Retina (tissue), 1 donor: ENCODE results near the gene EXOC4.

Experiments used
- DNase-seq: peaks from one replicate; pipeline ENCODE4 v3.0.0-alpha.2; 2016

EXOC4 gene

DNA sequence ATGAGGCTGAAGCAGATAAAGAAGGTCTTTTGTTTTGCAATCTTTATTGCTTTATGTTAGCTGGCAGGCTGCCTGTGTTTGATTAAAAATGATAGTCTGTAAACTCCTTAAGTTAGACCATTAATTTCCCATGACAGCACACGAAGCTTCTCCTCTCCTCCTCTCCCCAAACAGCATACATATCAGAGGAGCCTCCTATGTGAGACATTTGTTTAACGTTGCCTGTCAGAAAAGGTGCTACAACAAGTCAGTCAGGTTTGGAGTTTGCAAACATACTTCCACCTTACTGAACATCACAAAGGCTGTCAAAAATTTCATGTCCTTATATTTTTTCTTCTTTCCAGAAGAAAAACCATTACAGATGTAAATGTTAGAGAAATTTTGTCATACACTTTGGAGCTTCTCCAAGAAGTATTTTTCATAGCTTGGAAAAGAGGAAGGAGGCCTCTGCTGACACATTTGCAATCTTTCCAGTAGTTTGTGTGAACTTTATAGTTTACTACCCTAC, 393.1 kb downstream of the EXOC4 start:
- no peak for DNase-seq

DNA sequence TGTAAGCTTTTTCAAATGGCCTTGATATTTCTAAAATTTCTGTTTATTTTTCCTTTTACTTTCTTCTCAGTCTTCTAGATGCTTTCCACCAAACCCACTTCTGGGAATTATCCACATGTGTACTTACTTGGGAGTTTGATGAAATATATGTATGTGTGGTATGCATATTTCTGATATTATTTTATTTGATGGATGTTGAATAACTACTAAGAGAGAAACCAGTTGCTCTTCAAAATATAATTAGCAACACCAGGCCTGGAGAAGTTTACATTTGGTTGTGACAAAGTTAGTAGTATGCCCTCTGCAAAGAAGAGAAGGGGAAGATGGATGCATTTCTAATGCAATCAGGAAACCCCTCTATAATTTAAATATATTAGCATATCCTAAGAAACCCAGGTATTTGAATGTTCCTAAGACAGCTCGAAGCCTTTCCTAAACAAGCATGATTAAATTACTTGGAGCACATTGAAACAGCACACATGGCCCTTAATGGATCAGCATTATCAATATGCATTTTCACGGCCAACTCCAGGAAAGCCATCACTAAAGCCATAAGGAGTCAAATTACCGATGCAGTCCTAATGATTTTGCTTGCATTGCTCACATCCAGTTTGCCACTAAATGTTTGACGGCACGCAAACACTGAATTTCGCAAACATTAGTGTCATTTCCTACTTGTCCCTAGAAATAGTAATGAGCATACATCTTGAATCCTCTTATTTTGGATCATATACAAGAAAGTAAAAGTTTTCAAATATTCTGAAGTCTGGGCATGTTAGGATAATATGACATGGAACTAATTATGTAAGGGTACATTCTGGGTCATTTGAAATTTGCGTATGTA, 393.8 kb downstream of the EXOC4 start:
- DNase-seq: no peak

DNA sequence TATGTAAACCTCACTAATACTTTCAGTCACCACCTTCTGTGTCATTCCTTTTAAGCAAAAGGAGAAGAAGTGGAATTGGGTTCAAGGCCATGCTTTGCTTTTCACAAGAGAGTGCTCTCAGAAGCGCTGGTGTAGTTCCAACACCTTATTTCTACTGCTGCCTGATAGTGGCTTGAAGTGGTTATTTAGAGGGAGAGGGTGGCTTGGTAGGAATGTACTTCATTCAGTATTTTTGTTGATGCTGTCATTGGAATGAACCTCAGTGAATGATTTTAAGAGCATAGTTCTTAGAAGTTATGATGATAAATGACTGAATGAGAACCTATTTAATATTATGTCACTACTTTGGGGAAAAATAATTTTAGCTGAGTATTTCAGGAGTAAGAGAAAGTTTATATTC, 396.7 kb downstream of the EXOC4 start:
- no peak for DNase-seq

DNA sequence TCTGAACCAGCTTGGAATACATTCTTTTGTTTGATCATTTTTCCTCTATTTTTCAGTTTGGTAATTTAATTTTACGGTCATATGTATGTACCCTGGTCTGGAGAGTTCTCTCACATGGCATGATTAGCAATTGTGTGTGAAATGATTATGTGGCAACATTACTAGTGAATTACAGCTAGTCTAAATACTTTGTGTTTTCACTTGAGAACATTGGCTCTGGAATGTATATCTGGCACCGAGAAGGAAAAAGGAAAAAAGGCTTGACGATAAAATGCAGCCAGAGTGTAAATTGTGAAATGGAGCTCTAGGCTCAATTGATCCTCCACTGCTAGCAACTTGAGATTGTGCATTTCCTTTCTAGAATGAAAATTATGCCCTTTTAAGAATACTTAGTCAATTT, 397.2 kb downstream of the EXOC4 start:
- no peak for DNase-seq

DNA sequence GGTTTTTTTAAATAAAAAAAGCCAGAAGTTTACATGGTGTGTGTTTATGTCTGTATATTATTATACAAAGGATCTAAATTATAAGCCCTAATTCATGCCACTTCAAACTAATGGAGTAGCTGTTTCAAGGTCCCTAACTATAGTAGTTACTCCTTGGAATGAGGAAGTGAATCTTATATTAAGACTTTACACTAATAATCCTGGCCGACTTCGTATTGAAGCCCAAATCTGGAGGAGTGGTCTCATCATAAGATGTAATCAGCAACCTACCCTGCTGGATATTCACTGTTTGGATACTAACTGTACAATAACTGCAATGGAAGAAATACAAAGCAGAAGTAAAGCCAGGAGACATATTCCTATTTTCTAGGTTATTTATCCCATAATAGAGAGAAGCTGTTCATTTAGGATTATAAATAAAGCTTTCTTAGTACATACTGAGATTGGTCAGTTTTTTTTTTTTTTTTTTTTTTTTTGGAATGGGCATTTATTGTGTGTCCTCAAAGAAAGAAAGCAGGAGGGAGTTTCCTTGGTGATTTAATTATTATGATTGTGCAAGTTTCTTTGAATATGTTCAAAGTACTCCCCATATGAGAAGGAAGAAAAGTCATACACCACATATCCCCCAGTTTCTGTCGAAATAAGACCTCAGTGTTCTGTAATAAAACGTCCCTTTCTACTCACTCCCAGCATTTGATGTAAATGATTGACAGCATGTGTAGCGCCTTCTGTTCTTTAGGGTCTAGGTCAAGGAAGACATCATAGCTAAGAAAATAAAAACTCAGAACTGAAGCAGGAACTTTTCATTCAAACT, 397.8 kb downstream of the EXOC4 start:
- no peak for DNase-seq

DNA sequence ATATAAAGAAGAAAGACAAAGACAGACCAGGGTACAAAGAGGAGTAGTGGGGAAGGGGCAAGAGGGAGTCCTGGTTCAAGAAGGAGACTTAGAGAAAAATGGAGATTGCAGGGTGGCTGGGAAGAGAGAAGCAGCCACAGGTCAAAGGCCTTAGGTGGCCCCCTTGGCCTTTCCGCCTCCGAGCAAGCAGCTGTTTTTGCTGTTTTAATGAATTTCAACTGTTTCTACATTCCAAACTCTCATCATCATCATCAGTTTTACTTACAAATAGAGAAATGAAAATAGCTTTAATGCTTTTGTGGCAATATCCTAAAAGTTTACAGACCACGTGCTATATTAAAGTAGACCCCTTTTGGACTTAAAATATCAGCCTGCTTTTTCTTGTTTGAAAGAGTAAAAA, 399.7 kb downstream of the EXOC4 start:
- no peak for DNase-seq

DNA sequence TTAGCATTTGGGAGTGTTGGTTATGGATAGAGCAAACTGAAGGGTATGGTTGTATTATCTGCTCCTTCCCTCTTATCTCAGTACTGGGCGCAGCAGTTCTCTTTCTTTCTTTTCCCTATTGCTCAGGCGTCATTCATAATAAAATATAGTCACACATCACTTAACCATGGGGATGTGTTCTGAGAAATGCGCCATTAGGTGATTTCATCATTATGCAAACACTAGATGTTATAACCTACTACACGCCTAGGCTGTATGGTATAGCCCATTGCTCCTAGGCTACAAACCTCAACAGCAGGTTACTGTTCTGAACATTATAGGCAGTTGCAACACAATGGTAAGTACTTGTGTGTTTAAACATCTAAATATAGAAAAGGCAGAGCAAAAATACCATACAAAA, 401.7 kb downstream of the EXOC4 start:
- no peak for DNase-seq

DNA sequence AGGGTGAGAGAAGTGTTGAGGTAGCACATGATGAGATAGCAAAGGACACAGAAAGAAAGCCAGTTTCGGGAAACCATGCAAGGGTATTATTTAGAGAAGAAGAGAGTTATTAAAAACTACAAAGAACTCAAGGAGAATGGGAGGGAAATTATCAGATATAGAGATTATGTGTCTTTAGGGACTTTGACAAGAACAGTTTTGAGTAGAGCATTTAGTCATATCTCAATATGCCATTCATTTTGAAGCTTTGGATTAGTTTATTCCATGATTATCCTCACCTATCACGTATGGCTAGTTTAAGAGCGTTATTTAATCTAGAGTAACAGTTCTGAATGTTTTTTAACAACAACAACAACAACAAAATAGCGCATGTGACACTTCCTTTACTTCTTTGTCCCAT, 409.4 kb downstream of the EXOC4 start:
- DNase-seq: no peak

DNA sequence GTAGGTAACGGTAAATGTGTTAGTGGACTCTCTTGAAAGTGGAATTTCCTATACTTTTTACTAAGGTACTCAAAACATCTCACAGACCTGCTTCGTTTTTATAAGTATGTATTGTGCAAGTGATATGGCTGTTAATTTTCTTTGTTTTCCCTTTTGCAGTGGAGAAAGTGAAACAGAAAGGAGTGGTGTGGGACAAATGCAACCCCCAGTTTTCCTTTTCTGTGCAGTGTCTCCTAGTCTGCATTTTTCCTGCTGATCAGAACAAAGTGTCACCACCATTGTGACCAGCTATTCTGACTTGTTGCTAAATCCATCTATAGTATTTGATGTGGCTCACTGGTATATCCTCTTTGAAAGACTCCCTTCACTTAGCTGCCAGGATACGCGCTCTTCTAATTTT, 410.0 kb downstream of the EXOC4 start:
- DNase-seq: no peak

DNA sequence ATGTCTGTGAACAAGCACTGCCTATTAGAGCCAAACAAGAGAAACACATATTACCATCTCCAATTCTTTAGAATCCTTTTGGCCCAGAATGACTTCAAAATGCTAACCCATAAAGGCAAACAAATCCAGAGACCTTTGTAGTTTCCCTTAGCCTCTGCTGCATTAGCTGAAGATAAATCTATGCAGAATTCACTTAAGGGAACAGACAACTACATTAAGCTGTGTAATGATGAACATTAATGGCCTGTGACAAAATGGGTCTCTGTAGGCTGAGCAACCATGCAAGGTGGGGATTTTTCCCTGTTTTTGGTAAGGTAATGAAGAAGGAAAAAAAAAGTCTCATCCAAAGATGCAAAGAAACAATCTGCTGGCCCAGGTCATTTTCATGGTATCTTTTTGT, 411.6 kb downstream of the EXOC4 start:
- DNase-seq: no peak

DNA sequence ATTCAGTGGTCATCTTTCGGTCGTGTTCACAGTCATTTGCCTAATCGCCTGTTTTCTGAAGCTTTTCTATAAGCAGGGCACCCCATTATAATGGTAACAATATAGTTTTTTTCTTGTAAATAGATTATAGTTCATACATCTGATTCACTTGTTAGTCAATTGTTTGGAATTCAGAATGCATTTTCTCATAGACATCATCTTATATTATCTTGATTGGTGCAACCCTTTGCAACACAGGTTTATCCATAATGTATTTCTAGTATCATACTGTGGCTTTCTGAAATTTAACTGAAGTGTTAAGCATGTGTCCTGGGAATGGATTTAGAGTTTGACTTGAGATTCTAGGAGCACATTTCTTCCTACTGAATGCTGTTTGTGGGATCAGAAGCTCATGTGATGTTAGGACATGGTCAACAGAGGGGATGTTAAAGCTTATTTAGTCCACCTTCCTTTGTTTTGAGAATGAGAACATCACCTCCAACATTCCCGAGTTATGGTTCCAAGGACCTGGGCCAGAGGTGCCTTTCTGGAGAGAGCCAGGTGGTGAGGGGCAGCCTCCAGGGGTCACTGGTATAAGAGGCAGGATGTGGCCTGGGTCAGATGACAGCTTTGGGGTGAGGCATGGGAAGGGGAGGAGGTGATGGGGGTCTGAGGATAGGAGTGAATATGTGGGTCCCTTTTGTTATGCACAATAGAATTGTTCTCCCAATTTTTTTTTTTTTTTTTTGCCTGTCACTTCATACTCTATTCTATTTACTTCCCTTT, 415.6 kb downstream of the EXOC4 start:
- no peak for DNase-seq

DNA sequence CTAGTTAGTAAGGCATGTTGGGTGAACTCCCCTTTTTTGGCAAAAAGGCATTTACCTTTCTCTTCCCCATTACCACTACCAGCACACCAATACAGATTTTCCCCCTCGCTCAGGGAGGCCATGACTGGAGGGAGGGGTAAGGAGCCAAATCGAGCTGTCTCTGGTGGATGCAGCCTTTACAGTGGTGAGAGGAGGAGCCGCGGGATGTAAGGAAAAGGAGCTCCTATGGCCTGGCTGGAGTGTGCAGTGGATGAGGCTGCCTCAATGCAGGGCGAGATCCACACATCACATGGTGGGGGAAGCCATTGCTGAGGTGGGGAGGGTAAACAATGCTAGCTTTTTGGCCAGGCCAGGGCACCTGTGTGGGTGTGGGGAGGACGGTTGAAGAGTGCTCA, 416.2 kb downstream of the EXOC4 start:
- DNase-seq: no peak

DNA sequence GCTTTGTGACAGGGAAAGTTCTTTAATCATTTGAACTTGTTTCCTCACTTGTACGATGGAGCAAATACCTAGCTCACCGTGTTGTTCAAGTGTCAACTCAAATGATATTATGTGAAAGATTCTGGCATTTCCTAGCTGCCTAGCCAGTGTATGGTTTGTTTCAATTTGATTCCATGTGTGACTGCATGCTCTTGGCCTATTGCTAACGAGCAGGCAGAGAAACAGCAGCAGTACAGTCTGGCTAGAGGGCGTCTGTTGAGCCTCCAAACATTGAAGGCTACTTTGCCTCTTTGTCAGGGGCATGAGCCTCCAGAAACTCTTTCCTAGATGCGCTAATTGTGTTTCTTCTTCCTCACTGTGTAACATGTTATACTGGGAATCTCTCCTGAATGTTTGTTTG, 417.4 kb downstream of the EXOC4 start:
- no peak for DNase-seq

DNA sequence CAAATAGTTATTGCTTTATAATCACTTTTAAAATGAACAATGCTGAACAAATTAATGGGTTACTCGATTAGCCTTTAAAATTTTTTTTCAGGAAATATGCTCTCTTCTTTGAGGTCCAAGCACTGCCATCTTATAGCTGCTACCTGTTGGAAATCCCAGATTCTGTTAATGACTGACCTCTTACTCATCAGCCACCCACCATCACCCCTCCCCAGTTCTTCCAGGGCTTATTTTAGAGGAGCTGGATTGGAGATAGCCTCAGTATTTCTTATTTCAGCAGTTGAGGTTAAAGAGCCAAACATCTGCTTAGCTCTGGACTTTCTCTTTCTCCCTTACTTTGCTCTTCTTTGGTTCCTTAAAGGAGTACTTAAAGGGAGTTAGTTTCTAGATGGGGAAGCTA, 420.0 kb downstream of the EXOC4 start:
- DNase-seq: no peak

DNA sequence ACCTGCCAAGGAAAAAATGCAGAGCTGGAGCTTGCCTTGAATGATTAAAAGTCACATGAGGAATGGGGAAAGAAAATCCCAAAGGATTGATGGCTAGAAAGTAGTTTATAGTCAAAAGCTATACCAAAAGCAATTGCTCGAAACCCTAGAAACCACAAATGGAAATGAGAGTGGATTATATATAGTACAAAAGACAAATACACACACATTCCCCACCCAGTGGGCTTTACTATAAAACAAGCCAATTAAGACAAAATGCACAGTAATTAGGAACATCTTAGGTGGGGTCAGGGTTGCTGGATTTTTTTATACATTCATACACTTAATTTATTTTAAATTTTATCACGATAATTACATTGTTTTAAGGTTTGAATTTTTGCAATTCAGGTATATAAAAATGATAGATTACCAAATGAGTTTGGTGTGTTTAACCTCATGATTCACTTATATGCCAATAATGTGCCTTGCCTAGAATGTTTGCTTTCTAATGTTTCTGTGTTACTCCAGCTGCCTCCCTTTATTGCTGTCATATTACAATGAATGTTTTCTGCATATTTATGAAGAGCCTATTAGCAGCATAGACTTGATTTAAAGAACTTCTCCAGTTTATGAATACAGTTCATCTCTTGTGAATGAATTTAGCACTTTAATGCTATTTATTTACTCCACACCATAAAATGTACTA, 421.3 kb downstream of the EXOC4 start:
- no peak for DNase-seq

DNA sequence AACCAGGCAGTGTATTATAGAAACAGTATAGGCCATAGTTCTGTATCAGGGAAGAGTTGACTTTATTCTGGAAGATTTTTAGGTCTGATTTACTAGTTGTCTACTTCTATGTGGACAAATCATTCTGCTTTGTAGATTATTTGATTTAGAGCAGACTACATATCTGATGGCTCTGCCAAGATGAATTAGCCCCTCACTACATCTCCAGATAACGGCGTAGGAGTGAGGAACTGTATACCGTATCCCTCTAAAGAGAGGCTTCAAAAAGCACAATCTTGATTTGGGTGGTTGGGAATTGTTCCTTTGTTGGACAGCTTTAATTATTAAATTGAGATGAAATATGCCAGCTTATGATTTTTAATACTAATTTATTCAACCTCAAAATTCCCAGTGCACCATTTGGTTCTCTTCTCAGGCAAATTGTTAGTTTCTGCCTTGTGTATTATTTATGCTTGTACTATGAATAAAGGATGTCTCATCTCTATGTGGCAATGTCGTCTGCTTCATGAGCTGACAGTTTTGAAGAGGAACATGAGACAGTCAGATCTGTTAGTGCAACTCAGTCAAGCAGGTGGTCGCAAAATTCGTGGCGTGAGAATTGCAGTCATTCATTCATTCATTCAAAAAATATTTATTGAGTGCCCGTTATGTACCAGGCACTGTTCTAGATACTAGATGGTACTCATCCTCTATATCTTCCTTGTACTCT, 422.8 kb downstream of the EXOC4 start:
- DNase-seq: no peak

DNA sequence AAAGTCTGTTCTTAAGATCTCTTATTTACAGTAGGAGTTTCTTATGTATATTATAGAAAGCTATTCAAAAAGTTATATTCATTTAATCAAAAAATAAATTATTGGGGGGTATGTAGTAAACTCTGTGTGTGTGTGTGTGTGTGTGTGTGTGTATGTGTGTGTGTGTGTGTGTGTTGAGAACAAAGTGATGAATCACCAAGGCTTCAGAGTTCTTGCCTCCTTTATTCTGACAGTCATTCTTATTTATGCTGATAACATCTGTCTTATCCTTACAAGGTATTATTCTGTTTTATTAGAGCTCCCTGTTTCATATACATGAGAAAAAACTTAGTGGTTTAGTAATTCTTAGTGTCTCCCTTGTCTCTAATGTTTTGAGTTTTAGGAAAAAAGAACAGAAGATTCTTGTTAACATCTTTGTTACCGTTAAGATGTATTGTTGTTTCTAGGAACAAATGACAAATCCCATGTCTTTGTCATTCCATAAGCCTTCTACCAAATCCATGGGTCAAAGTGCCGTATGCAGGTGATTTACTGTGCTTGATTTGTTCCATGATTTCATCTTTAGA, 424.0 kb downstream of the EXOC4 start:
- no peak for DNase-seq

DNA sequence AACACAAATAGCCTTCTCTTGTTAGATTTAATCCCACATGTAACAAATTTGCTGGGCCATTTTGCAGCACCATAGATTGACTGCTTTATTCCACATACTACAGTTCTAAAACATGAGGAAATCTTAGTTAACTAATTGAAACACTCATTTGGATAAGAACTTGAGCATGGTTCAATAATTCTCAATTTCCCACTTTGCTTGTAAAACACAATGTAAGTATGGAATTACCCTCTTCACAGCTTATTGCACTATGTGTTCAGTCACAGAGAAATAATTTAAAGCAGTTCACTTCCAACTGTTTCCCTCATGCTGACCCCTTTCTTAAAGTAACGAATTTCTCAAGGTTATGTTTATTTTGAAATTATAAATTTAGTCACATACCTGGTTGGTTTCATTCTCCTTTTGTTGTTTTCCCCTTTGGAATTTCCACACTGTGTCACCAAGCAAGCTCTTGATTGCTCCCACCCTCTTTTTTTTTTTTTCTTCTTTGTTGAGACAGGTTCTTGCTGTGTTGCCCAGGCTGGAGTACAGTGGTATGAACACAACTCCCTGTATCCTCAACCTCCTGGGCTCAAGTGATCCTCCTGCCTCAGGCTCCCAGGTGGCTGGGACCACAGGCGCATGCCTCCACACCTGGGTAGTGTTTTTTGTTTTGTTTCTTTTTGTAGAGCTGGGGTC, 425.4 kb downstream of the EXOC4 start:
- DNase-seq: no peak

DNA sequence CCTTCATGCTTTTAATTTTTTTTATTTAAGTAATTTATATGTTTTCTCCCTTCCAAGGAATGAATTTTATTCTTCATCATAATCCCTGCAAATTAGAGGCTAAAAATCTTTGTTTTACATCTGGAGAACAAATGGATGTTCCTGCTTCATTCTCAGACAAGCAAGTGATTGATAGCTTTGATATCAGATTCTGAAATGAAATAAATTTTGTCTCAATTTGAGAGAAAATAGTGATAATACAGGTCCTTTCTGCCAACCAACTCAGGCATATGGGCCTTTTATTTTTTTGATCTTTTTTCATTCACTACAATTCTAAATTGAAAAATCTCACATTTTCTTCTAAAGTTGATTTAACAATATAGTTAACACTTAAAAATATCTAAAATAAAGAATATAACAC, 427.1 kb downstream of the EXOC4 start:
- no peak for DNase-seq

DNA sequence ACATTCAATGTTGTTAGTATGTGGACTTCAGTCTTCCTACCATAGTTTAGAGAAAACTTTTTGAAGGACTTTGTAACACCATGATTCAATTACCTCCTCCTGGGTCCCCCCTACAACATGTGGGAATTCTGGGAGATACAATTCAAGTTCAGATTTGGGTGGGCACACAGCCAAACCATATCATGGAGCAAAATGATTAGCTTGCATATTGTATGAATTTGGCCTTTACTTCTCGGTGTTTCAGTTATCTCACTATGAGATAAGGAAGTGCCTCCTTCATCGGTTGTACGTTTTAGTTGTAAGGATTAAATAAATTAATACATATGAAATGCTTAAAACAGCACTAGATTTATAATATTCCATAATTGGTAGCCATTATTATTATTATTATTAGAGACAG, 428.7 kb downstream of the EXOC4 start:
- DNase-seq: no peak
